ENCODE measurements around the gene HCN3. TPM values are rescaled to one million over a fixed set of nuclear protein-coding genes. Genes with fewer than 3 reads are reported as not detected.

HCN3 gene
- polyA plus RNA-seq, 3 donors = 11.5 to 14.0 (median 11.8) TPM

DNA sequence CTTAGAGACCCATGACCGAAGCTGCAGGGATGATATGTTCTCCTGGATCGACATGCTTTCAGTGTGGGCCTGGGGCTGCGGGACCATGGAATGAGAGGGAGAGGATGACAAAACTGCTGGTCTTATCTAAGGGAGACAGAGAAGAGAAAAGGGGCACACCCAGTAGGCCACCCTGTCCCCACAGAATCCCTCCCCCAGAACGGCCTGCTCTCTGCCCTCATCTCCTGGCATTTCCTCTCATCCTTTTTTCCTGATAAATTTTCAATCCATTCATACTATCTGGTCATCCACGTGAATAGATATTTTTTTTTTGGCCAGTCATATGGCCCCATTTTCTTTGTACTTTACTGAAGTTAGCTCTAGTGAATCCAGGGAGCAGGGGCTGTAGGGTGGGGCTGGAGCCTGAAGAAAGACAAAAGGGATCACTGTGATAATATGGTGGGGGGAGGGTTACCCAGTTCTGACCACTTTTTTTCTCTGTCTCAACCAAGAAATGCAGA is 24.1 kb downstream of the HCN3 start, which contains the start of gene PKLR:
Gene PKLR (minus strand): TSS at position 97 of the 500 bp plus-strand sequence. CDS start 43 bp downstream, at position 54.
- DNase-seq (ENCODE audit: extremely low read depth in 1 of 11, low read depth in 9 of 11, low spot score in 4 of 11) = no peak

DNA sequence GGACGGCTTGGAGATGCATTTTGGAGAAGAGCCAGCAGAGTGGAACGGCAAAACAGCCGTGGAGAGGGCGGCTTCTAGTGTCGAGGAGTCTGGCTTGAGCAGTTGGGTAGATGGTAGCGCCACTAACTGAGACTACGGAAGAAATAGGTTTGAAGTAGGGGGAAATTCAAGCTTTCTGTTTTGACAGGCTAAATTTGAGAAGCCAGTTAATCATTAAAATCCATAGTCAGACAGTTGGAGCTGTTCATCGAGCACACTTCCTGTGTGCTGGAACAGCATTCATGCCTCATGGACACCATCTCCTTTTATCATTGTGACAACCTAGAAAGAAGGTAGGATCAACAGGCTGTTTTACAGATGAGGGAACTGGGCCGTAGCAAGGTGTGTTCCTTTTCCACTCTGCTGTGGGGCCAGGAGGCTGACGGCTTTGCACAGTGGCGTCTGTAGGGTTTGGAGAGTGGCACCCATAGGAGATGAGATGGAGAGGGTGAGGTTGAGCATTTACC is 27.3 kb downstream of the HCN3 start:
- no peak for DNase-seq (ENCODE audit: extremely low read depth in 1 of 11, low read depth in 9 of 11, low spot score in 4 of 11)

DNA sequence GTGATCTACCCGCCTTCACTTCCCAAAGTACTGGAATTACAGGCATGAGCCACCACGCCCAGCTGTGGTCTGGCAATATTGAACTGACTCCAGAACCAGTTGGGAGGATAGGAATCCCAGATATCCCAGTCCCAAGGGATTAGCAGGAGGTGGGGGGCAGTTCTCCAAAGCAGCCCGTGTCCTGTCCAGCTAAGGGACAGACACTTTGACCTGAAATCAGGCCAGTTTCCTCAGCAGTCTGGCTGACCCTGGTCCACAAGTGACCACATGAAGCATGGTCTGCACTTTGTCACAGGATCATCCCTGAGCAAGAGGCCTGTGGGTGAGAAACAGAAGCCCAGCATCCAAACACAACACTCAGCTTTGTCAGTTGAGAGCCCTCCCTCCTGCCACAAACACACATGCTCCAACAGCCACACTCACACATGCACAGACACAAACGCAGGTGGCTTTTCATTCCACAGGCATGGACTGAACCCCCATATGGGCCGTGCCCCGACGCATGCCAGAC is 28.7 kb downstream of the HCN3 start:
- DNase-seq (ENCODE audit: extremely low read depth in 1 of 11, low read depth in 9 of 11, low spot score in 4 of 11) = no peak

DNA sequence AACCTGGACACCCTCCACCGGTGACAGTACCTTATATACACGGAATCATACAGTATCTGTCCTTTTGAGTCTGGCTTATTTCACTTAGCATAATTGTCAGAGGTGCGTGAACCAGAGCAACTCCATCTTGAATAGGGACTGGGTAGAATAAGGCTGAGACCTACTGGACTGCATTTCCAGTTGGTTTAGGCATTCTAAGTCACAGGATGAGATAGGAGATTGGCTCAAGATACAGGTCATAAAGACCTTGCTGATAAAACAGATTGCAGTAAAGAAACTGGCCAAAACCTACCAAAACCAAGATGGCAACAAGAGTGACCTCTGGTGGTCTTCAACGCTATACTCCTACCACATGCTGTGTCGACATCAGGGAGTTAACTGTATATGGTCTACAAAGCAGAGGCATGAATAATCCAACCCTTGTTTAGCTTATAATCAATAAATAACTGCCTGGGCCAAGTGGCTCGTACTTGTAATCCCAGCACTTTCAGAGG is 30.0 kb downstream of the HCN3 start:
- no peak for DNase-seq (ENCODE audit: extremely low read depth in 1 of 11, low read depth in 9 of 11, low spot score in 4 of 11)

DNA sequence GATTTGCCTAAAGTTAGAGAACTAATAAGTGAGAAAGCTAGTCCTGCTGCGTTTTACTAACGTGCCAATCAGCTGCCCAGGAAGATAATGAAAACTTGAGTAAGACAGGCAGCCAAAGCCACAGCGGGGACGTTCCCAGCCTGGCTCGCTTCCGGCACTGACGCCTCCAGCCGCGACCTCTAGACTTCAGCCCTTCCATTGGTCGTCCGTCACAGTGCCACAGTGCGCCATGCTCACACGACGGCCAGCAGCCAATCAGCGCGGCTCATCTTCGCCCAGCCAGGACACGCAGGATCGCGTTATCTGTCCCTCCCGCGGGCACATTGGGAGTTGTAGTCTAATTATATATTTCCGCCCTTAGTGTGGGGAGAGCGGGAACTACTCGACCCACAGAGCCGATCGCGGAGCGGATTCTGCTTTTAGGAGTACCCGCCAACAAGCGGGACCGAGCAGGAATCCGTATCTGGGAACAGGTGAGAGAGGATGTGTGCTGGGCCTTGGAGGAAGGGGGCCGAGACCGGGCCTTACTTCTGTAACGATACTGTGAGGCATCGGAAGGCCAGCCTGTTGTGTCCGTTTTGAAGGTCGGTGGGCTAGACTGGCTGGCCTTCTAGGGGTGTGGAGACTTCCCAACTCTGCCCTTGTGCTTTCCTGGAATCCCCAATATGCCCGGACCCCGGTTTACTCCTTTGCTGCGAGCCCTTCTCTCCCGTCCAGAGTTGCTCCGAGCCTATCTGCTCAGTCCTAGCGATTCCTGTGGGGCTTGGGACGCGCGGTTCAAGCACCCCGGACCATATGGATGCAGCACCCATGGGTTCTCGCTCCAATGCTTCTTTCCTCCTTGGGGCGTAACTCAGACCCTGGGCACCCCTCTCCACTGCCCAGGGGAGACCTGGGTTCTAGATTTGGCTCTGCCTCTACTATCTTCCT is 31.5 kb downstream of the HCN3 start, which contains the start of gene FDPS:
Gene FDPS (plus strand): TSS at position 374 of the 930 bp plus-strand sequence. CDS start 924 bp downstream, outside the sequence.
- peak; percentile 88 to 99 (median 98) for DNase-seq (ENCODE audit: extremely low read depth in 1 of 11, low read depth in 9 of 11, low spot score in 4 of 11)

DNA sequence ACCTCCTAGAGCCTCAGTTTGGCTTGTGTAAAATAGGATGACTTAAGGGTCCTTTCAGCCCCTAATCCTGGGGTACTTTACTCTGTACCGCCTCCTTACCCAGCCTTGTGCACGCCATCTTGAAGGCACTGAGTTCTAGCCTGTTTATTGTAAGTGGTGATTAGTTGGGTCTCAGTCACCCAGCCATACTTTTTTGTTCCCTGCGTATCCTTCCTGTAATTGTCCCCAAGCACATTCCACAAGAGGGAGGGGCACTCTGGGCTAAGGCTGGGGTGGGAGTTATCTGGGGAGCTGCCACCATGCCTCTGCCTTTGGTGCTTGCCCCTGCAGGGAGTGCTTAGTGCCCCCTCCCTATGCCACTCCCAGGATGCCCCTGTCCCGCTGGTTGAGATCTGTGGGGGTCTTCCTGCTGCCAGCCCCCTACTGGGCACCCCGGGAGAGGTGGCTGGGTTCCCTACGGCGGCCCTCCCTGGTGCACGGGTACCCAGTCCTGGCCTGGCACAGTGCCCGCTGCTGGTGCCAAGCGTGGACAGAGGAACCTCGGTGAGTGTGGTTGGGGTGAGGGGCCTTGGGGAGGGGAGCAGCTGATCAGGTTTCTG is 32.3 kb downstream of the HCN3 start:
- no peak for DNase-seq (ENCODE audit: extremely low read depth in 1 of 11, low read depth in 9 of 11, low spot score in 4 of 11)

DNA sequence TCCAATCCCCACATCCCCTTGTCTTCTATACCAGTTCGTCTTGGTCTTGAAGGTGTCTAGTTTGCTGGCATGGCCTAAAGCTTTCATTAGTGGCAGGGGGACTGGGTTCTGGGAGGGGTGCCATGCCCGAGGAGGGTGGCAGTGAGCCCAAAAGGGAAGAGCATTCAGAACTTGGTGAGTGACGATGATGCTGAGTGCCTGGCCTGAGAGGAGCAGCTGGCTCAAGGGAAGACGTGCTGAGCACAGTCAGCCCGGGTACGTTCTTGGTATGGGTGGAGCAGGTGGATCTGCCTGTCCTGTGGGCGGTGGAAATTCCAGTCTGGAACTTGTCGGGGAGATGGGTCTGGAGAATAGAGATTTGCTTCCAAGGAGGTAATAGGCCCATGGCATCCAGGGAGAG is 36.0 kb downstream of the HCN3 start:
- no peak for DNase-seq (ENCODE audit: extremely low read depth in 1 of 11, low read depth in 9 of 11, low spot score in 4 of 11)

DNA sequence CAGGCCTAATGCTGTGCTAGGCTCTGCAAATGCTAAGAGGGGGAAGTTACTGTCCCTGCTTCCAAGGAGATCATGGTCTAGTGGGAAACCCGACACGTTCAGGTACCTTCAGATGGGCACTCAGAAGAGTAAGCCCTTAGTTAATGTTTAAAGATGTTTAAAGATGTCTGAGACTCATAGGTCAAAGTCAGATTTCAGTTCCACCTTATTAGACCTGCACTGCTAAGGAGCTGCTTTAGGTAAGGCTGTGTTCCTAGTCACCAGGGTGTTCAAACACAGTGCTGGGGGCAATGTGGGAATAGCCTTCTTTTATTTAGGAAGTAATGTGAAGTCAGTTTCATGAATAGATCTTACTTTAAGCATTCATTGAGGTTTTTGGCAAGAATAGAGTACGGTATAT is 39.7 kb downstream of the HCN3 start:
- no peak for DNase-seq (ENCODE audit: extremely low read depth in 1 of 11, low read depth in 9 of 11, low spot score in 4 of 11)

DNA sequence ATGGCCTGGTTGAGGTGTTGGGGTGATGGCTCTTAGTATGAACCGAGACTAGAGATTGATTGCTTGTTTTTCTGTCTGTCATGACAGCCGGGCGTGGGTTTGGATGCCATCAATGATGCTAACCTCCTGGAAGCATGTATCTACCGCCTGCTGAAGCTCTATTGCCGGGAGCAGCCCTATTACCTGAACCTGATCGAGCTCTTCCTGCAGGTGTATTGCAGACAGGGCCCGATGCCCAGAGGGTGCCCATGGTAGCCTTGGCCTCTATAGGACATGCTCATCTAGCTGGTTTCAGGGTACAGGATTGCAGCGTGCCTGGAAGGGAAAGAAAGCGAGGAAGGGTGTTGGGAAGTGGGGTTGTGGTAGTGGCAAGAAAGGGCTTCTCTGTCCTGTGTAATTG is 40.8 kb downstream of the HCN3 start:
- DNase-seq (ENCODE audit: extremely low read depth in 1 of 11, low read depth in 9 of 11, low spot score in 4 of 11) = no peak

DNA sequence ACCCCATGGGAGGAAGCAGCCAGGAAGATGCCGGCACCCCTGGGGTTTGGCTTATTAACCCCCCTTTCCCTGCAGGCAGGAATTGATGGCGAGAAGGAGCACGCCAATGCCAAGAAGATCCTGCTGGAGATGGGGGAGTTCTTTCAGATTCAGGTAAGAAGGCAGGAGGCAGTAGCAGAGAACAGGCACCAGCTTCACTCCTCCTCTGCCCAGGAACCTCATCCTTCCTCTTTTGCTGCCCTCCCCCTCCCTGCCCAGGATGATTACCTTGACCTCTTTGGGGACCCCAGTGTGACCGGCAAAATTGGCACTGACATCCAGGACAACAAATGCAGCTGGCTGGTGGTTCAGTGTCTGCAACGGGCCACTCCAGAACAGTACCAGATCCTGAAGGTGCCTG is 42.3 kb downstream of the HCN3 start:
- no peak for DNase-seq (ENCODE audit: extremely low read depth in 1 of 11, low read depth in 9 of 11, low spot score in 4 of 11)

DNA sequence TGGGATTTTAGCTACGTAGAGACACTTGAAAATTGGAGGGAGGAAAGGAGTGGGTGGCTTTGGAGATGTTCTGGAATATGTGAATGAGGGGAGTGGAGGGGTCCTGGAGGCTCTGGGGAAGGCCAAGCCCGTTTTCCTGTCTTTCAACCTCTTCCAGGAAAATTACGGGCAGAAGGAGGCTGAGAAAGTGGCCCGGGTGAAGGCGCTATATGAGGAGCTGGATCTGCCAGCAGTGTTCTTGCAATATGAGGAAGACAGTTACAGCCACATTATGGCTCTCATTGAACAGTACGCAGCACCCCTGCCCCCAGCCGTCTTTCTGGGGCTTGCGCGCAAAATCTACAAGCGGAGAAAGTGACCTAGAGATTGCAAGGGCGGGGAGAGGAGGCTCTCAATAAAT is 43.0 kb downstream of the HCN3 start:
- DNase-seq (ENCODE audit: extremely low read depth in 1 of 11, low read depth in 9 of 11, low spot score in 4 of 11) = no peak

DNA sequence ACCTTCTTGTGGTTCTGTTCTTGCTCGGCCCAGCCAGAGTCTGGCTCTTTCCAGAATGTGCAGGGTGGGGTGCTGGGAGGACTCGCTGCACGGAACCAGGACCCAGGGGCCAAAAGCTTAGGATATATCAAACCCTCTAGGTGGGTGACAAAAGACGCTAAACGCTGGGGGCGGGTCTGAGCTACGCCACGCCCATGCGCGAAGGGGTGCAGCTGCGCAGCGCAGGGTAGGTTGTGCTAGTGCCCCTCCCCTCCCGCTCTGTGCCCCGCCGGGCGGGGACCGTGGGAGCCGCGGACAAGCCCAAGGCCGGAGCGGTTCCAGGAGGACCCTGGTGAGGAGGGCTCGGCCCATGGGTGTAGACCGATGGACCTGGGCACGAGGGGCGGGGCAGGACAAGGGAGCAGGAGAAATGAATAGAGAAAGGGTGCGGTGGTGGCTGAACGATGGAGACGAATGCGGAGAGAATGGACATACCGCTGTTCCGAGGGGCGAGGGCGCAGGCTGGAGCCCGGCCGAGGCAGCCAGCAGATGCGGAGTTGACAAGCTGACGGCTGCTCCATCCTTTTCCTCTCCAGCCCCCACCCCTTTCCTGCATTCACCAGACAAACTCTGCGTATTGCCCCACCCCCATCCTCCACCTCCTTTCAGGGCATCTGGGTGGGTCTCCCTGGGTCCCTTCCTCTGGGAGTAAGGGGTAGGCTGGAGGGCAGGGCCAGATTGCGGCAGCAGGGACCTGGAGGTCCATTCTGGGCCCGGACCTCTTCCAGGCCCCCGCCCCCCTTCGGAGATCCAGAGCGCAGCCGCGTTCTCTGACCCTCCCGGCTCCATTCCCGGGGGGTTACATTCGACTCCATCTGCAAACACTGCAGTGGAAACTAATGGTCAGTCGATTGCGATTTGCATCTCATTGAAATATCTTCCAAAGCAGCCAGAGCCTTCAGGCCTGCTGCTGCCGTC is 43.7 kb downstream of the HCN3 start, which contains the start of gene RUSC1:
Gene RUSC1 (plus strand): TSS at position 234 of the 957 bp plus-strand sequence. CDS start 880 bp downstream, outside the sequence.
- peak in 2 of 11 donors; percentile 63 to 70 for DNase-seq (ENCODE audit: extremely low read depth in 1 of 11, low read depth in 9 of 11, low spot score in 4 of 11)

DNA sequence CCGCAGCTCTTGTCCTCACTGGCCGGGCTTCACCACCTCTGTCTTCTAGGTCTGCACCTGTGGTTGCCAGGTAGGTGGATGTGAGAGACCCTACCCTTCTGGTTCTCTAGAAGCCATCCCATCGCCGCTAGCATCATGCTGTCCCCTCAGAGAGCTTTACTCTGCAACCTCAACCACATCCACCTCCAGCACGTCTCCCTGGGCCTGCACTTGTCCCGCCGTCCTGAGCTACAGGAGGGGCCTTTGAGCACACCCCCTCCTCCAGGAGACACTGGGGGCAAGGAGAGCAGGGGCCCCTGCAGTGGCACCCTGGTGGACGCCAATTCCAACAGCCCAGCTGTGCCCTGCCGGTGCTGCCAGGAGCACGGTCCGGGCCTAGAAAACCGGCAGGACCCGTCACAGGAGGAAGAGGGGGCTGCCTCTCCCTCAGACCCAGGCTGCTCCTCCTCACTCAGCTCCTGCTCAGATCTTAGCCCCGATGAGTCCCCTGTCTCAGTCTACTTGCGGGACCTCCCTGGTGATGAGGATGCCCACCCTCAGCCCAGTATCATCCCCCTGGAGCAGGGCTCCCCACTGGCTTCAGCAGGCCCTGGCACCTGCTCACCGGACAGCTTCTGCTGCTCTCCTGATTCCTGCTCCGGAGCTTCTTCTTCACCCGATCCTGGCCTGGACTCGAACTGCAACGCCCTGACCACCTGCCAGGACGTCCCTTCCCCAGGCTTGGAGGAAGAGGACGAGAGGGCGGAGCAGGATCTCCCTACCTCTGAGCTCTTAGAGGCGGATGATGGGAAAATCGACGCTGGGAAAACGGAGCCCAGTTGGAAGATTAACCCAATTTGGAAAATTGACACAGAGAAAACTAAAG is 44.6 kb downstream of the HCN3 start:
- DNase-seq (ENCODE audit: extremely low read depth in 1 of 11, low read depth in 9 of 11, low spot score in 4 of 11) = no peak

DNA sequence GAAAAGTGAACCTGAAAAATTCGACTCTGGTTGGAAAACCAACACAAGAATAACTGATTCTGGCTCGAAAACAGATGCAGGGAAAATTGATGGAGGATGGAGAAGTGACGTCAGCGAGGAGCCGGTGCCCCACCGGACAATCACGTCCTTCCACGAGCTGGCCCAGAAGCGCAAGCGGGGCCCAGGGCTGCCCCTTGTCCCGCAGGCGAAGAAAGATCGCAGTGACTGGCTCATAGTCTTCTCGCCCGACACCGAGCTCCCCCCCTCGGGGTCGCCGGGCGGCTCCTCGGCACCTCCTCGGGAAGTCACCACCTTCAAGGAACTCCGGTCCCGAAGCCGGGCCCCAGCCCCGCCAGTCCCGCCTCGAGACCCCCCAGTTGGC is 45.3 kb downstream of the HCN3 start:
- DNase-seq (ENCODE audit: extremely low read depth in 1 of 11, low read depth in 9 of 11, low spot score in 4 of 11) = no peak

DNA sequence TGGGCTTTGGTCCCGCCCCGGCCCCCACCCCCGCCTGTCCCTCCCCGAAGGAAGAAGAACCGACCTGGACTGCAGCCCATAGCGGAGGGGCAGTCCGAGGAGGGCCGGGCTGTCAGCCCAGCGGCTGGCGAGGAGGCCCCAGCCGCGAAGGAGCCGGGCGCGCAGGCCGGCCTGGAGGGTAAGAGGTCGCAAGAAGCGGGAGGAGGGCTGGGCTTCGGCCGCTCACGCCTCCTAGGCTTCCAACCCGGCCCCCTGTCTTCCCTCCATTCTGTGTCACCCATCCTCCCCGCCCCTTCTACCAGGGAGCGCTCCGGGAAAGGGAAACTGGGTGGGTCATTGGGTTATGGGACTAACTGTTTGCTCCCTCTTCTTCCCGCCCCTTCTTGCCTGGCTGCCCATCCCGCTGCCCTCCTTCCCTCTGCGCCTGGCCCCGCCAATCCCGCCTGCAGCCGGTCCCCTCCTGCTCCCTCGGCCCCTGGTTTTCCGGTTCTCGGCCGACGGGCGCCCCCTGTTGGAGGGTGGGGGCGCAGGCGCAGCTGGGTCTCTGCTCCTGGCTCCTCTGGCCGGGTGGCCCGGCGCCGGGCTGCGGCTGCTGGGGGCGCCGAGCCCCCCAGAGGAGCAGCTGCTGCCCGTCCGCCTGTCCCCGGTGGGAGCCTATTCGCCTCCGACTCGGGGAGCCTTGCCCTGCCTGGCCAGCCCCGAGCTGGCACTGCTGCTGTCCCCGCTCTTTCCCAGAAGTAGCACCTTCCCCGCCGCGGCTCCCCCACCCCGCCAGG is 45.9 kb downstream of the HCN3 start:
- peak in 10 of 11 donors; percentile 77 to 90 (median 86) for DNase-seq (ENCODE audit: extremely low read depth in 1 of 11, low read depth in 9 of 11, low spot score in 4 of 11)

DNA sequence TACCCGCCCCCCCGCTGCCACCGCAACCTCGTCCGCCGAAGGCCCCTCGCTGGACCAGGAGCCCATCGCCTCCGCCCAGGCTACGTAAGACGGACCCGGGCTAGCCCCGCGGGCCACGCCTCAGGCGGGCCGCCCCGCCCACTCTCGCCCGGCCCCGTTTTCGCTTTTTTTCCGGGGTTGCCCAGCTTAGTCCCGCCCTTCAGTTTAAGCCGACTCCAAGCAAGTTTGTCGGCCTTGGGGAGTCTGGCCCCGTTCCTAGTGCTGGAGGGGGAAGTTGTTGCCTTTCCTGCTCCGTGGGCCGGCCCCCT is 46.4 kb downstream of the HCN3 start:
- DNase-seq (ENCODE audit: extremely low read depth in 1 of 11, low read depth in 9 of 11, low spot score in 4 of 11) = peak in 8 of 11 donors; percentile 70 to 86 (median 80)
